ENCODE measurements around the gene TUSC1. TPM values are rescaled to one million over a fixed set of nuclear protein-coding genes. Genes with fewer than 3 reads are reported as not detected.

The TUSC1 gene
- total and polyA plus RNA-seq, 2 of the 13 experiments (the other 11 are each of a cell fraction or from before 2014, with no cell fraction given), result not detected

DNA sequence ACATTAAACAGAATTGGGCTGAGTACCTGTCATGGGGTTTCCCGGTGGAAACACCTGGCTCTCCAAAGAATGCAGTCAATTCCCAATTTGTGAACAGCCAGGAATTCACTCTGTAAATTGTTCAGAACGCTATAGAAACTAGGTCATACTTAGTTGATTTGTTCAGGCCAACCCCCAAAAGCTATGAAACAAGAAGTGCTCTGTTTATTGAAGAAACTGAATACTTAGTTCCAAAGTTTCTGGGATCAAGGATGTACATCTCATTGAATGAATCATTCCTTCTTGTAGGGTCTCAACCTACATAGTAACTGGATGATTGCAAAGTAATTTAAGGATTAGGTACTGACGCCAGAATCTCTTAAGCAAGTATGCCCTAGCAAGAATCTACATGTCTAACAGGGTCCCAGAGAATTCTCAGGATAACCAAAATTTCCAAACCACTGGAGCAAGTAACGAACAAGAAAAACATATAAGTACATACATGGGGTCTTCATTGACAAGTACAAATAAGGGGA lies 659 bp upstream of the TUSC1 start:
- Histone ChIP-seq H3K4me1 (ENCODE audit: insufficient read depth, low read length) (no peaks in the 10 kb centered on the region), H4K20me1 (ENCODE audit: insufficient read depth, low read length) (no peaks in the 10 kb centered on the region), H3K4me2 (ENCODE audit: low read depth, low read length) (no peak overlapping the region), H3K27ac (ENCODE audit: extremely low read length, insufficient read depth, low read length) (no peak overlapping the region), H3K9me3 (ENCODE audit: low read length) (peaks cover 2% of the 10 kb centered on the region; the same call in 1 of the 2 replicates), H3K79me2 (ENCODE audit: insufficient read depth, low read length) (no peaks in the 10 kb centered on the region), H3K4me3 (replicated peaks in 1 of 3; ENCODE audit: insufficient read depth in 1 of 3, low read depth in 2 of 3, low read length in 3 of 3) (no peak overlapping the region), H3K36me3 (replicated peaks in 1 of 2; ENCODE audit: control insufficient read depth in 1 of 2, insufficient read depth in 2 of 2, low read length in 2 of 2) (no peaks in the 10 kb centered on the region), H2AFZ (ENCODE audit: low read length) (no peak overlapping the region), H3K27me3 (ENCODE audit: control insufficient read depth in 1 of 2, insufficient read depth in 2 of 2, low read length in 2 of 2) (no peaks in the 10 kb centered on the region), H3K9ac (ENCODE audit: insufficient read depth, low read depth, low read length) (no peak overlapping the region)
- ChIA-PET POLR2A (no interaction called here), CTCF (ENCODE audit: low intra/inter-chr PET ratio, low total read pairs) (no interaction called here)
- no peak for FAIRE-seq
- in situ Hi-C loops (cut with HindIII; ENCODE audit: extremely low pct_ligation_motif_present, low pct_unique_long_range_greater_than_20kb) (loop anchor here (25.0 kb wide), 1 partner anchor 108 kb away; no protein-coding TSS in a partner anchor), intact Hi-C loops (cut with micrococcal nuclease; ENCODE audit: unreplicated experiment) (no loop called here)
- DNase-seq (ENCODE audit: low spot score), result no peak
- no TSS peak for BruUV-seq (replicated peaks)
- 53% methylated on average over 4 of the region's 4 CpGs for WGBS (ENCODE audit: low lambda C conversion rate)
- no peak for ATAC-seq
- TF ChIP-seq, protein P1, sequence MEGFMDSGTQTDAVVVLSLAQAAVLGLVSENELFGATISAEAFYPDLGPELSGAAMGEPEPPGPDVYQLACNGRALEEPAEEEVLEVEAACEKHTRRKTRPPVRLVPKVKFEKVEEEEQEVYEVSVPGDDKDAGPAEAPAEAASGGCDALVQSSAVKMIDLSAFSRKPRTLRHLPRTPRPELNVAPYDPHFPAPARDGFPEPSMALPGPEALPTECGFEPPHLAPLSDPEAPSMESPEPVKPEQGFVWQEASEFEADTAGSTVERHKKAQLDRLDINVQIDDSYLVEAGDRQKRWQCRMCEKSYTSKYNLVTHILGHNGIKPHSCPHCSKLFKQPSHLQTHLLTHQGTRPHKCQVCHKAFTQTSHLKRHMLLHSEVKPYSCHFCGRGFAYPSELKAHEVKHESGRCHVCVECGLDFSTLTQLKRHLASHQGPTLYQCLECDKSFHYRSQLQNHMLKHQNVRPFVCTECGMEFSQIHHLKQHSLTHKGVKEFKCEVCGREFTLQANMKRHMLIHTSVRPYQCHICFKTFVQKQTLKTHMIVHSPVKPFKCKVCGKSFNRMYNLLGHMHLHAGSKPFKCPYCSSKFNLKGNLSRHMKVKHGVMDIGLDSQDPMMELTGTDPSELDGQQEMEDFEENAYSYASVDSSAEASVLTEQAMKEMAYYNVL (CRISPR knock-in tag; IDR thresholded peaks at IDR 0.05; ENCODE audit: borderline replicate concordance), result no peak
- TF ChIP-seq, protein P2, sequence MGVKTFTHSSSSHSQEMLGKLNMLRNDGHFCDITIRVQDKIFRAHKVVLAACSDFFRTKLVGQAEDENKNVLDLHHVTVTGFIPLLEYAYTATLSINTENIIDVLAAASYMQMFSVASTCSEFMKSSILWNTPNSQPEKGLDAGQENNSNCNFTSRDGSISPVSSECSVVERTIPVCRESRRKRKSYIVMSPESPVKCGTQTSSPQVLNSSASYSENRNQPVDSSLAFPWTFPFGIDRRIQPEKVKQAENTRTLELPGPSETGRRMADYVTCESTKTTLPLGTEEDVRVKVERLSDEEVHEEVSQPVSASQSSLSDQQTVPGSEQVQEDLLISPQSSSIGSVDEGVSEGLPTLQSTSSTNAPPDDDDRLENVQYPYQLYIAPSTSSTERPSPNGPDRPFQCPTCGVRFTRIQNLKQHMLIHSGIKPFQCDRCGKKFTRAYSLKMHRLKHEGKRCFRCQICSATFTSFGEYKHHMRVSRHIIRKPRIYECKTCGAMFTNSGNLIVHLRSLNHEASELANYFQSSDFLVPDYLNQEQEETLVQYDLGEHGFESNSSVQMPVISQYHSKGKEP (CRISPR knock-in tag; IDR thresholded peaks at IDR 0.05), result no peak
- TF ChIP-seq ZNF547 (CRISPR knock-in tag; IDR thresholded peaks at IDR 0.05) (no peak), MIER3 (CRISPR knock-in tag; IDR thresholded peaks at IDR 0.05; ENCODE audit: borderline replicate concordance) (no peak), SNAPC2 (CRISPR knock-in tag; IDR thresholded peaks at IDR 0.05) (no peak), ZSCAN30 (CRISPR knock-in tag; IDR thresholded peaks at IDR 0.05) (no peak), KLF9 (CRISPR knock-in tag; IDR thresholded peaks at IDR 0.05; ENCODE audit: low read depth) (no peak), ZNF251 (CRISPR knock-in tag; IDR thresholded peaks at IDR 0.05) (no peak), ZNF205 (CRISPR knock-in tag; IDR thresholded peaks at IDR 0.05) (no peak), U2AF1 (optimal IDR thresholded peaks at IDR 0.05; ENCODE audit: low read depth, low read length) (no peak), PITX1 (CRISPR knock-in tag; IDR thresholded peaks at IDR 0.05) (no peak)
- TF ChIP-seq, protein P3, sequence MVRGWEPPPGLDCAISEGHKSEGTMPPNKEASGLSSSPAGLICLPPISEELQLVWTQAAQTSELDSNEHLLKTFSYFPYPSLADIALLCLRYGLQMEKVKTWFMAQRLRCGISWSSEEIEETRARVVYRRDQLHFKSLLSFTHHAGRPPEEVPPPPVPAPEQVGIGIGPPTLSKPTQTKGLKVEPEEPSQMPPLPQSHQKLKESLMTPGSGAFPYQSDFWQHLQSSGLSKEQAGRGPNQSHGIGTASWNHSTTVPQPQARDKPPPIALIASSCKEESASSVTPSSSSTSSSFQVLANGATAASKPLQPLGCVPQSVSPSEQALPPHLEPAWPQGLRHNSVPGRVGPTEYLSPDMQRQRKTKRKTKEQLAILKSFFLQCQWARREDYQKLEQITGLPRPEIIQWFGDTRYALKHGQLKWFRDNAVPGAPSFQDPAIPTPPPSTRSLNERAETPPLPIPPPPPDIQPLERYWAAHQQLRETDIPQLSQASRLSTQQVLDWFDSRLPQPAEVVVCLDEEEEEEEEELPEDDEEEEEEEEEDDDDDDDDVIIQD (CRISPR knock-in tag; IDR thresholded peaks at IDR 0.05; ENCODE audit: low read depth), result no peak
- TF ChIP-seq, protein P4, sequence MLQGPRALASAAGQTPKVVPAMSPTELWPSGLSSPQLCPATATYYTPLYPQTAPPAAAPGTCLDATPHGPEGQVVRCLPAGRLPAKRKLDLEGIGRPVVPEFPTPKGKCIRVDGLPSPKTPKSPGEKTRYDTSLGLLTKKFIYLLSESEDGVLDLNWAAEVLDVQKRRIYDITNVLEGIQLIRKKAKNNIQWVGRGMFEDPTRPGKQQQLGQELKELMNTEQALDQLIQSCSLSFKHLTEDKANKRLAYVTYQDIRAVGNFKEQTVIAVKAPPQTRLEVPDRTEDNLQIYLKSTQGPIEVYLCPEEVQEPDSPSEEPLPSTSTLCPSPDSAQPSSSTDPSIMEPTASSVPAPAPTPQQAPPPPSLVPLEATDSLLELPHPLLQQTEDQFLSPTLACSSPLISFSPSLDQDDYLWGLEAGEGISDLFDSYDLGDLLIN (CRISPR knock-in tag; IDR thresholded peaks at IDR 0.05; ENCODE audit: borderline replicate concordance), result no peak
